BE2C (cell line): ENCODE results near the gene SOX6.
A peak's percentile ranks its signal among the peaks of the same experiment; 100 is the strongest.

ENCODE experiments used
- DNase-seq: peaks from one replicate; pipeline ENCODE4 v3.0.0-alpha.2; 2020
- H3K27me3 ChIP-seq: fragments of 250-450 bp; sonication (Bioruptor Pico); 2 replicates; pipeline ENCODE4 v1.5.1; 2020; ENCODE audit warnings: mild to moderate bottlenecking
- H3K36me3 ChIP-seq: fragments of 250-450 bp; sonication (Bioruptor Pico); 2 replicates; pipeline ENCODE4 v1.5.1; 2020; ENCODE audit warnings: mild to moderate bottlenecking
- H3K4me1 ChIP-seq: fragments of 250-450 bp; sonication (Bioruptor Pico); 2 replicates; pipeline ENCODE4 v1.5.1; 2020
- H3K4me3 ChIP-seq: 2 replicates; pipeline ENCODE4 v1.5.1; 2011; ENCODE audit warnings: low read depth, low read length
- H3K9me3 ChIP-seq: fragments of 250-450 bp; sonication (Bioruptor Pico); 2 replicates; pipeline ENCODE4 v1.5.1; 2020
- TF ChIP-seq, protein P1 (sequence below): IDR thresholded peaks from 2 replicates; pipeline ENCODE4 v1.5.1; 2012; ENCODE audit warnings: mild to moderate bottlenecking, low read depth, low read length

The SOX6 gene

DNA sequence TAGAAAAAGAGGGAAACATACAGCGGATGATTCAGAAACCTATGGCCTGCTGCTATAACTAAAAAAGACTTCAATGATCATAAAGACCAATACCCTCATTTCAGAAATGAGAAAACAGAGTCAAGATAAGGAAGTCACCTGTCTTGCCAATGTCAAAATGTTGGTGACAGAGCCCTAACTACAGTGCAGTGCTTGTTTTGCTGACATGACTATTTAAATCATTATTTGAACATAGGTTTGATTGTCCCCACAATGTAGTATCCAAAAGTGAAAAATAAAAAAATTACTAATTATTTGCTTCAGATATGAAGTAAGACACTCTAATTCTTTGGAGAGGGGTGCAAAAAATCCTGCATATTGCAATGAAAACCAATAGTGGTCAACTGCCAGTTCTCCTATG lies 115.7 kb downstream of the SOX6 start:
- Histone ChIP-seq H3K4me1 (no peaks in the 10 kb centered on the region), H3K36me3 (no peaks in the 10 kb centered on the region), H3K27me3 (no peaks in the 10 kb centered on the region), H3K4me3 (no peak overlapping the region), H3K9me3 (no peaks in the 10 kb centered on the region)
- TF ChIP-seq, protein P1, sequence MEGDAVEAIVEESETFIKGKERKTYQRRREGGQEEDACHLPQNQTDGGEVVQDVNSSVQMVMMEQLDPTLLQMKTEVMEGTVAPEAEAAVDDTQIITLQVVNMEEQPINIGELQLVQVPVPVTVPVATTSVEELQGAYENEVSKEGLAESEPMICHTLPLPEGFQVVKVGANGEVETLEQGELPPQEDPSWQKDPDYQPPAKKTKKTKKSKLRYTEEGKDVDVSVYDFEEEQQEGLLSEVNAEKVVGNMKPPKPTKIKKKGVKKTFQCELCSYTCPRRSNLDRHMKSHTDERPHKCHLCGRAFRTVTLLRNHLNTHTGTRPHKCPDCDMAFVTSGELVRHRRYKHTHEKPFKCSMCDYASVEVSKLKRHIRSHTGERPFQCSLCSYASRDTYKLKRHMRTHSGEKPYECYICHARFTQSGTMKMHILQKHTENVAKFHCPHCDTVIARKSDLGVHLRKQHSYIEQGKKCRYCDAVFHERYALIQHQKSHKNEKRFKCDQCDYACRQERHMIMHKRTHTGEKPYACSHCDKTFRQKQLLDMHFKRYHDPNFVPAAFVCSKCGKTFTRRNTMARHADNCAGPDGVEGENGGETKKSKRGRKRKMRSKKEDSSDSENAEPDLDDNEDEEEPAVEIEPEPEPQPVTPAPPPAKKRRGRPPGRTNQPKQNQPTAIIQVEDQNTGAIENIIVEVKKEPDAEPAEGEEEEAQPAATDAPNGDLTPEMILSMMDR: no peak
- no peak for DNase-seq

DNA sequence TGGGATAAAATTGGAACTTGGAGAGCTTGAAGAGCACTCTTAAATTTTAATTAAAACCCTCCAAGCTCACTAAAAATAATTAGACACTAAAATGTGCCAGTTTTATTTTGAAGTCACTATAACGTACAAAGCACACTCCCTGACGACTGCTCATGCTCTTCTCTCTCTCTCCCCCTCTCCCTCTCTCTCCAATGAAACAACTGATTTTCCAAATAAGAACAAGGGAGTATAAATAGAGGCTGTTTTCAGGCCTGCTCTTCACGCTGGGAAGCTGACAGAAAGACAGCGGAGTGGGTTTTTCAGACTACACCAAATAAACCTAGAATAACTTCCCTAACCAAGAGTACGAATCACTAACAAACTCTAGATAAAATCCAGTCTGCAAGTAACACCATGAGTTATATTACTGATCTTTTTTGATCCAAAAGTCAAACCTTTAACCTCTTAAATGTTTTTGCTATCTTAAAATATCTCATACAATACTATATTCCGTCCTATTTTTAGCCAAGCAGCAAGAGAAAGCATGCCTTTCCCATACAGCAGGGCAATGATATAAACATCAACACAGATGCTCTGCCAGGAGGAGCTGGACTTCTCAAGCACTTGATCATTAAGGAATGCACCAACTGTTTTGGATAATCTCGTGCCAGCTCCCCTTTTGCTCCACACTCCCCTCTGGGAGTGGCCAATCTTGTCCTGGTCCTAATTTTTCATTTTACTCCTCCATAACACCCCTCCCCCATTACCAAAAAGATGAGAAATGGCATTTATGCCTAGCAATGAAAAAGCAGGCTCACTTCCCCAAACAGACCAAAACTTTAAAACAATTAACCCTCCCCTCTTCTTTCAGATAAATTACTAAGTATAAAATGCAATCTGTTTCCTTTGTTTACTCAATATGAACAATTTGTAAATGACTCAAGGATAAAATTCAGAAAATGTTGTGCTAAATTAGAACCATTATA lies 116.9 kb downstream of the SOX6 start:
- H3K4me1 ChIP-seq: no peaks in the 10 kb centered on the region

DNA sequence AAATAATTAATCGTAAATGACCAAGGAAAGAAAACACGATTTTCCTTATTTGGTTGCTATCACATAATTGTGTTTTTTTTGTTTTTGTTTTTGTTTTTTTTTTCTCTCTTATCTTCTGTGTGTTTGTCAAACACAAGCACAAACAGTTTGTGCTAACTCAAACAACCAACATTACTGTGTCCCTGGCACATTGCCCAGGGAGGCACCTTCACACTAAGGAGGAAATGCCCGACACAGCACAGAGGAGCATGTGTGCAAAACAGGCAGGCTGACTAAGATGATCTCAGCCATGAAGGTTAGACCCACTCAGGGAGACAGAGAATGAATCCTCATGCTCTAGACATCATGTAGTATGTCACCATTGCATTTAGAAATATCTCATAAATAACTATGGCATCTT lies 130.1 kb downstream of the SOX6 start:
- peak; percentile 61 for DNase-seq
- H3K9me3 ChIP-seq: no peaks in the 10 kb centered on the region
- H3K27me3 ChIP-seq: no peaks in the 10 kb centered on the region
- no peak overlapping the region for H3K4me3 ChIP-seq
- H3K36me3 ChIP-seq: no peaks in the 10 kb centered on the region
- TF ChIP-seq, protein P1: no peak
- H3K4me1 ChIP-seq: no peaks in the 10 kb centered on the region

More for the DNA sequence above, 116.9 kb downstream of the SOX6 start:
- no peaks in the 10 kb centered on the region for H3K36me3 ChIP-seq
- TF ChIP-seq, protein P1: no peak
- no peaks in the 10 kb centered on the region for H3K9me3 ChIP-seq
- no peak overlapping the region for H3K4me3 ChIP-seq
- no peaks in the 10 kb centered on the region for H3K27me3 ChIP-seq
- no peak for DNase-seq

DNA sequence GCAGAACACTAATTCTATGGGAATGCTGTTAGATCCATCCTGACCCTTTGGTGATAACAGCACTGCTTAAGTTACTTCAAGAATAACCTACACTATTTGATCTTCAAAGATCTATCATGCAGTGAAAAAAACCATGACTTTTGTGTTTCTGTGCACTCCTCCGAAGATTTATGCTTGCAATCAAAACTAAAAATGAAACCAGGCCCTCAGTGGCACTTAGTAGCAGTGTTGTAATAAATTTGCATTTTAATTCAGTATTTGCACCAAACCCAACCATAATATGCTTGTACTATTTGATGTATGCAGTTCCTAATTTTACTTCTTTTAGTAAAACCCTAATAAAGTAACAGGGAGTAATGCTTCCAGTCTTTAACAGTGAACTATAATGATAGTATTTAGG lies 130.7 kb downstream of the SOX6 start:
- H3K36me3 ChIP-seq: no peaks in the 10 kb centered on the region
- no peak for DNase-seq
- TF ChIP-seq, protein P1: no peak
- no peaks in the 10 kb centered on the region for H3K9me3 ChIP-seq
- H3K4me3 ChIP-seq: no peak overlapping the region
- no peaks in the 10 kb centered on the region for H3K27me3 ChIP-seq
- no peaks in the 10 kb centered on the region for H3K4me1 ChIP-seq

GRCh38 chr11:16223558-16223957 lies 132.8 kb downstream of the SOX6 start:
- H3K27me3 ChIP-seq: no peaks in the 10 kb centered on the region
- no peaks in the 10 kb centered on the region for H3K4me1 ChIP-seq
- TF ChIP-seq, protein P1: no peak
- no peaks in the 10 kb centered on the region for H3K9me3 ChIP-seq
- H3K4me3 ChIP-seq: no peak overlapping the region
- DNase-seq: no peak
- H3K36me3 ChIP-seq: no peaks in the 10 kb centered on the region

GRCh38 chr11:16217631-16218030 lies 138.7 kb downstream of the SOX6 start:
- H3K4me3 ChIP-seq: no peak overlapping the region
- TF ChIP-seq, protein P1: no peak
- no peaks in the 10 kb centered on the region for H3K27me3 ChIP-seq

More at GRCh38 chr11:16217631-16218030, 138.7 kb downstream of the SOX6 start:
- Histone ChIP-seq H3K9me3 (no peaks in the 10 kb centered on the region), H3K4me1 (no peaks in the 10 kb centered on the region), H3K36me3 (no peaks in the 10 kb centered on the region)
- DNase-seq: no peak
